H1 (cell line): Measurements from ENCODE around the gene PLCB4. TPM values are rescaled to one million over a fixed set of nuclear protein-coding genes. Genes with fewer than 3 reads are reported as not detected.

ENCODE experiments used
- CTCF ChIA-PET: fragments of 300-600 bp; sonication (Branson Sonifier 250); formaldehyde crosslinking; loops from one replicate; lab custom pipeline; 2021; ENCODE audit not compliant: partially characterized antibody; lab: Charles Lee
- POLR2A ChIA-PET: fragments of 300-600 bp; sonication (Branson Sonifier 250); formaldehyde crosslinking; loops from one replicate; lab custom pipeline; 2021; ENCODE audit warnings: inconsistent platforms; ENCODE audit not compliant: partially characterized antibody; lab: Charles Lee
- DNase-seq, 2 experiments: peaks; one replicate each; pipeline versions ENCODE4 v3.0.0 to v3.0.0-alpha.2; 2010 to 2022; ENCODE audit warnings: low spot score in 2 of 2, low read depth in 1 of 2, mixed read lengths in 1 of 2
- FAIRE-seq: peaks from 2 replicates; lab custom pipeline; 2011; peaks lifted over from hg19 to GRCh38; lab: Jason Lieb, UNC
- H2AFZ ChIP-seq: 2 replicates; pipeline ENCODE4 v1.8.1; 2012; ENCODE audit warnings: low read length, inconsistent platforms
- H2AK5ac ChIP-seq: 2 replicates; pipeline ENCODE4 v1.6.1; 2013; ENCODE audit warnings: low read depth, low read length
- H2BK120ac ChIP-seq: replicated peaks from 2 replicates; pipeline ENCODE3; 2013; ENCODE audit warnings: low read depth, low read length, inconsistent platforms
- H2BK12ac ChIP-seq: 2 replicates; pipeline ENCODE4 v1.6.1; 2013; ENCODE audit warnings: low read depth, low read length
- H2BK15ac ChIP-seq: 2 replicates; pipeline ENCODE4 v1.6.1; 2013; ENCODE audit warnings: low read length
- H2BK20ac ChIP-seq: 2 replicates; pipeline ENCODE4 v1.6.1; 2013; ENCODE audit warnings: low read length
- H2BK5ac ChIP-seq: 2 replicates; pipeline ENCODE4 v1.6.1; 2013; ENCODE audit warnings: low read depth, low read length
- H3K14ac ChIP-seq: 2 replicates; pipeline ENCODE4 v1.6.1; 2013; ENCODE audit warnings: inconsistent platforms; ENCODE audit not compliant: insufficient read length
- H3K18ac ChIP-seq: 2 replicates; pipeline ENCODE4 v1.6.1; 2013; ENCODE audit warnings: low read length; ENCODE audit errors: extremely low read depth
- H3K23ac ChIP-seq: 2 replicates; pipeline ENCODE4 v1.6.1; 2013; ENCODE audit warnings: inconsistent platforms; ENCODE audit not compliant: insufficient read length
- H3K23me2 ChIP-seq: 2 replicates; pipeline ENCODE4 v1.6.1; 2013; ENCODE audit warnings: low read depth, low read length
- H3K27ac ChIP-seq: 2 replicates; pipeline ENCODE4 v1.6.1; 2011; ENCODE audit warnings: low read depth, low read length, inconsistent platforms
- H3K27me3 ChIP-seq, 4 experiments: replicated peaks in 1 of 4; 1 replicate in 1 of 4; 2 replicates in 3 of 4; pipeline versions ENCODE4 v1.6.1 to v1.8.1; 2011 to 2013; ENCODE audit warnings: low read length in 3 of 4, mild to moderate bottlenecking in 3 of 4, inconsistent platforms in 2 of 4, mixed read lengths in 2 of 4, moderate library complexity in 1 of 4; ENCODE audit not compliant: control insufficient read depth in 3 of 4, insufficient read depth in 3 of 4; ENCODE audit errors: extremely low read depth in 1 of 4
- H3K36me3 ChIP-seq, 4 experiments: 2 replicates each; pipeline versions ENCODE4 v1.6.1 to v1.8.1; 2011 to 2013; ENCODE audit warnings: mild to moderate bottlenecking in 4 of 4, low read length in 3 of 4, moderate library complexity in 2 of 4, control low read depth in 1 of 4, inconsistent platforms in 1 of 4; ENCODE audit not compliant: insufficient read depth in 4 of 4, control insufficient read depth in 2 of 4
- H3K4ac ChIP-seq: replicated peaks from 2 replicates; pipeline ENCODE3; 2013; ENCODE audit warnings: low read length, low read depth, mixed read lengths, inconsistent platforms; ENCODE audit not compliant: insufficient read length
- H3K4me1 ChIP-seq, 4 experiments: replicated peaks in 1 of 4; 1 replicate in 1 of 4; 2 replicates in 3 of 4; pipeline versions ENCODE4 v1.6.1 to v1.8.1; 2011 to 2013; ENCODE audit warnings: low read length in 3 of 4, inconsistent platforms in 2 of 4, mixed read lengths in 1 of 4; ENCODE audit not compliant: insufficient read depth in 4 of 4, control insufficient read depth in 3 of 4
- H3K4me2 ChIP-seq, 2 experiments: 2 replicates each; pipeline versions ENCODE4 v1.6.1 to v1.8.1; 2011 to 2013; ENCODE audit warnings: low read depth in 2 of 2, low read length in 2 of 2, control low read depth in 1 of 2, inconsistent platforms in 1 of 2, mild to moderate bottlenecking in 1 of 2; ENCODE audit not compliant: insufficient read depth in 1 of 2
- H3K4me3 ChIP-seq, 4 experiments: fragments of 200-600, 300-600 bp in 1 of 4; sonication (generic), shearing (Covaris generic), sonication (Bioruptor Twin) in 1 of 4; 2 replicates each; pipeline versions ENCODE4 v1.5.1 to v1.8.1; 2011 to 2016; ENCODE audit warnings: low read length in 4 of 4, low read depth in 3 of 4, control low read depth in 2 of 4, inconsistent platforms in 2 of 4, mild to moderate bottlenecking in 2 of 4, mixed read lengths in 1 of 4, moderate library complexity in 1 of 4; ENCODE audit not compliant: insufficient read depth in 2 of 4; ENCODE audit errors: extremely low read depth in 1 of 4
- H3K56ac ChIP-seq: replicated peaks from 2 replicates; pipeline ENCODE3; 2013; ENCODE audit warnings: low read depth, mild to moderate bottlenecking, mixed read lengths, low read length, inconsistent platforms; ENCODE audit not compliant: insufficient read length
- H3K79me1 ChIP-seq: 2 replicates; pipeline ENCODE4 v1.6.1; 2013; ENCODE audit warnings: low read depth, low read length, control low read depth
- H3K79me2 ChIP-seq, 2 experiments: 2 replicates each; pipeline versions ENCODE4 v1.6.1 to v1.8.1; 2012 to 2013; ENCODE audit warnings: low read length in 2 of 2, mild to moderate bottlenecking in 2 of 2, inconsistent platforms in 1 of 2; ENCODE audit not compliant: insufficient read depth in 2 of 2, control insufficient read depth in 1 of 2
- H3K9ac ChIP-seq, 4 experiments: replicated peaks in 1 of 4; 1 replicate in 1 of 4; 2 replicates in 3 of 4; pipeline versions ENCODE4 v1.6.1 to v1.8.1; 2011 to 2013; ENCODE audit warnings: low read depth in 3 of 4, low read length in 3 of 4, control low read depth in 2 of 4, mild to moderate bottlenecking in 2 of 4, moderate library complexity in 2 of 4, inconsistent platforms in 1 of 4; ENCODE audit errors: extremely low read depth in 1 of 4
- H3K9me3 ChIP-seq, 2 experiments: 2 replicates each; pipeline versions ENCODE4 v1.6.1 to v1.8.1; 2012 to 2013; ENCODE audit warnings: mild to moderate bottlenecking in 2 of 2, moderate library complexity in 2 of 2, control low read depth in 1 of 2, inconsistent platforms in 1 of 2, low read depth in 1 of 2, low read length in 1 of 2, mixed read lengths in 1 of 2; ENCODE audit not compliant: insufficient read depth in 2 of 2
- H4K20me1 ChIP-seq, 2 experiments: replicated peaks in 1 of 2; 2 replicates each; pipeline versions ENCODE3 to v1.8.1; 2011 to 2013; ENCODE audit warnings: inconsistent platforms in 2 of 2, low read length in 2 of 2, mild to moderate bottlenecking in 1 of 2; ENCODE audit not compliant: insufficient read depth in 2 of 2, control insufficient read depth in 1 of 2
- H4K5ac ChIP-seq: 2 replicates; pipeline ENCODE4 v1.6.1; 2013; ENCODE audit warnings: low read length, low read depth, mixed read lengths, inconsistent platforms; ENCODE audit not compliant: insufficient read length
- H4K8ac ChIP-seq: 2 replicates; pipeline ENCODE4 v1.8.0; 2013; ENCODE audit warnings: mild to moderate bottlenecking, moderate library complexity, low read length, inconsistent platforms; ENCODE audit not compliant: insufficient read depth; ENCODE audit errors: extremely low read depth
- H4K91ac ChIP-seq: replicated peaks from 2 replicates; pipeline ENCODE3; 2013; ENCODE audit warnings: low read length, mixed read lengths, inconsistent platforms; ENCODE audit not compliant: insufficient read length
- CHD1 ChIP-seq: IDR thresholded peaks from 2 replicates; pipeline ENCODE4 v1.6.1; 2012; ENCODE audit warnings: low read depth, low read length, improper control_type of control experiment
- CHD2 ChIP-seq: IDR thresholded peaks from 2 replicates; pipeline ENCODE4 v1.6.1; 2012; ENCODE audit warnings: low read length, improper control_type of control experiment
- E2F6 ChIP-seq: IDR thresholded peaks from 2 replicates; pipeline ENCODE4 v1.6.1; 2012; ENCODE audit warnings: inconsistent platforms
- POLR2A ChIP-seq, 2 experiments: IDR thresholded peaks; 1 replicate in 1 of 2; 2 replicates in 1 of 2; pipeline ENCODE4 v1.6.1; 2011; ENCODE audit warnings: low read depth in 2 of 2, low read length in 2 of 2, mild to moderate bottlenecking in 2 of 2; ENCODE audit errors: control extremely low read depth in 1 of 2
- RNF2 ChIP-seq: fragments of 200-900, 300-1000 bp; sonication (generic); IDR thresholded peaks from 2 replicates; pipeline ENCODE4 v1.7.1; 2016; ENCODE audit warnings: borderline replicate concordance, low read depth, mild to moderate bottlenecking, antibody characterized with exemption, low read length; ENCODE audit not compliant: poor library complexity, severe bottlenecking; ENCODE audit errors: missing control alignments
- WGBS, 2 experiments: shearing (Covaris generic) in 1 of 2; methylation state at CpG; one replicate each; pipeline versions ENCODE4 v1.1.6 to v1.1.7; 2013 to 2015; ENCODE audit warnings: low lambda C conversion rate in 2 of 2, mixed read lengths in 2 of 2, inconsistent platforms in 1 of 2, low coverage in 1 of 2, missing lambda C conversion rate in 1 of 2; ENCODE audit not compliant: insufficient replicate concordance in 2 of 2, insufficient coverage in 1 of 2, insufficient read length in 1 of 2; ENCODE audit errors: extremely low coverage in 1 of 2, missing lambda C conversion rate in 1 of 2; 5-methylcytosine and 5-hydroxymethylcytosine counted together
- polyA plus RNA-seq, 7 experiments: library from polyadenylated mRNA; depleted of rRNA in 3 of 7; stranded (reverse) in 5 of 7; unstranded in 2 of 7; fragments of >200 nt in 5 of 7; fragments of 200-250 nt in 2 of 7; gene quantifications; 1 replicate in 5 of 7; 2 replicates in 1 of 7; 4 replicates in 1 of 7; pipeline versions ENCODE4 v1.2.1 to v1.2.3, GENCODE V29; 2011 to 2013; ENCODE audit warnings: missing spikeins in 2 of 7, mixed read lengths in 2 of 7
- total RNA-seq: library from RNA; stranded (reverse); fragmentation: NEBNext Ultra II Directional; extraction: Animal tissue kit (Norgen Biotek cat#: 25700); gene quantifications from 2 replicates; pipeline ENCODE4 v1.2.1, GENCODE V29; 2021

PLCB4 gene
- total and polyA plus RNA-seq, 2 of the 8 experiments (the other 6 are each of a cell fraction or from before 2014, with no cell fraction given): 3.2 to 14.1 TPM

- CTCF ChIA-PET: interaction anchor here (0.7 kb wide), 1 partner anchor 10 kb away, joined by 3 read pairs; no protein-coding TSS in a partner anchor
- Histone ChIP-seq H3K79me1 (no peaks in the 10 kb centered on the region; the same call in 1 of the 2 replicates), H2BK120ac (no peak overlapping the region), H2BK15ac (no peak overlapping the region), H3K23me2 (no peaks in the 10 kb centered on the region), H4K20me1 (no peaks in the 10 kb centered on the region), H3K23ac (no peak overlapping the region)
- no peak for DNase-seq
- TF ChIP-seq POLR2A (IDR thresholded peaks at IDR 0.05; ENCODE audit: control extremely low read depth in 1 of 2, low read depth in 2 of 2, low read length in 2 of 2) (no peak), CHD2 (no peak), E2F6 (no peak), CHD1 (no peak), RNF2 (no peak)
- TF ChIP-seq, all 59 proteins: peak for 0
- H4K5ac ChIP-seq: no peak overlapping the region
- H2AK5ac ChIP-seq: no peak overlapping the region
- no peak overlapping the region for H3K14ac ChIP-seq
- H3K4me1 ChIP-seq: no peaks in the 10 kb centered on the region
- H3K79me2 ChIP-seq: no peaks in the 10 kb centered on the region; a peak in 1 of 4 replicates
- H3K27me3 ChIP-seq: no peaks in the 10 kb centered on the region
- H3K9ac ChIP-seq: no peak overlapping the region
- no peak overlapping the region for H3K18ac ChIP-seq
- no peak overlapping the region for H2BK5ac ChIP-seq
- H2BK12ac ChIP-seq: no peak overlapping the region
- no peak for FAIRE-seq
- H3K9me3 ChIP-seq: peaks cover 5 to 6% of the 10 kb centered on the region in 2 experiments; a peak in 1 of 4 replicates
- WGBS, 2 experiments: 95 to 100% methylated on average over 1 to 3 of the region's 3 CpGs
- H4K8ac ChIP-seq: no peak overlapping the region
- H3K4me3 ChIP-seq: no peak overlapping the region
- H4K91ac ChIP-seq: no peak overlapping the region
- no peak overlapping the region for H3K56ac ChIP-seq
- H3K27ac ChIP-seq: no peak overlapping the region
- H3K4me2 ChIP-seq: no peak overlapping the region
- H2BK20ac ChIP-seq: no peak overlapping the region
- peaks cover 0 to 2% (median 1%) of the 10 kb centered on the region in 4 experiments; a peak in 2 of 8 replicates for H3K36me3 ChIP-seq
- POLR2A ChIA-PET: no interaction called here
- no peak overlapping the region for H3K4ac ChIP-seq
- no peak overlapping the region for H2AFZ ChIP-seq
Observed at GRCh38 chr20:9129756-9130155, 60.9 kb downstream of the PLCB4 start.
